Pancreas (tissue), 10 donors: ENCODE data around the gene GNAZ. TPM values are rescaled to one million over a fixed set of nuclear protein-coding genes. Genes with fewer than 3 reads are reported as not detected.
A peak's percentile ranks its signal among the peaks of the same experiment; 100 is the strongest.

ENCODE experiments used
- ATAC-seq, 4 donors: fragments of 200-7000 bp; cut with Tn5 transposase; one replicate each; pipeline versions ENCODE4 v1.8.0 to v1.9.1; 2020; ENCODE audit warnings: mild to moderate bottlenecking in 4 of 4, moderate library complexity in 4 of 4
- DNase-seq, 6 donors: peaks; one replicate each; pipeline ENCODE4 v3.0.0-alpha.2; 2020
- FAIRE-seq: peaks from 2 replicates; lab custom pipeline; 2012; peaks lifted over from hg19 to GRCh38; lab: Jason Lieb, UNC
- H3K27ac ChIP-seq, 4 donors: fragments of 200-600 bp; sonication (generic); 1 replicate in 3 of 4; 2 replicates in 1 of 4; pipeline versions ENCODE4 v1.5.0 to v1.8.0; 2020
- H3K27me3 ChIP-seq, 4 donors: fragments of 200-600 bp; one replicate each; pipeline ENCODE4 v1.8.0; 2021
- H3K36me3 ChIP-seq, 3 donors: fragments of 200-600 bp; sonication (generic) in 1 of 3; one replicate each; pipeline versions ENCODE4 v1.5.0 to v1.8.0; 2020 to 2021
- H3K4me1 ChIP-seq, 3 donors: fragments of 200-600 bp; one replicate each; pipeline ENCODE4 v1.8.0; 2021
- H3K4me3 ChIP-seq, 4 donors: fragments of 200-600 bp; sonication (generic) in 2 of 4; one replicate each; pipeline versions ENCODE4 v1.5.0 to v1.8.0; 2020 to 2021
- H3K9me3 ChIP-seq, 4 donors: fragments of 200-600 bp; one replicate each; pipeline ENCODE4 v1.8.0; 2021
- WGBS, 2 donors: extraction: QIAGEN DNeasy Blood & Tissue Kit; methylation state at CpG; one replicate each; pipeline ENCODE4 v1.1.7; 2013; 5-methylcytosine and 5-hydroxymethylcytosine counted together
- intact Hi-C, 3 donors: fragments of 100-400 bp; cut with DNase I; formaldehyde crosslinking; loops; one replicate each; pipeline versions ENCODE4 v1.11.1 to v1.14.2; 2022
- polyA plus RNA-seq, 2 donors: library from polyadenylated mRNA; stranded (reverse); fragments of 200-250 nt; gene quantifications; one replicate each; pipeline ENCODE4 v1.2.3, GENCODE V29; 2013
- total RNA-seq, 6 donors: library from RNA; stranded (reverse); fragmentation: NEBNext Ultra II Directional in 4 of 6; extraction: Animal tissue kit (Norgen Biotek cat#: 25700) in 4 of 6; gene quantifications; one replicate each; pipeline versions ENCODE4 v1.2.1 to v1.2.4, GENCODE V29; 2021 to 2023
- TF ChIP-seq, protein P1 (sequence below), 4 donors: fragments of 200-600 bp; sonication (generic) in 3 of 4; IDR thresholded peaks; one replicate each; pipeline versions ENCODE4 v1.5.0 to v1.8.0; 2021; ENCODE audit warnings: antibody characterized with exemption in 4 of 4
- donor health status: healthy with polysubstance abuse.
- donor health status: DM: no; HTN: no; CAD: no; lungs with moderate emphysema.
- donor health status: DM: no; HTN: no; CAD: no.
- donor health status: control.
- donor health status: control.
- donor health status: Bipolar disorder and iron deficiency.
- donor health status: DM: yes; HTN: yes; CAD: no.
- donor health status: DM: no; HTN: no; CAD: no.
- donor health status: DM: no; HTN: no; CAD: no.
- donor health status: DM: yes; HTN: yes; CAD: no.

The GNAZ gene
- total and polyA plus RNA-seq, 8 donors, result 0.88 to 9.7 (median 2.1) TPM

DNA sequence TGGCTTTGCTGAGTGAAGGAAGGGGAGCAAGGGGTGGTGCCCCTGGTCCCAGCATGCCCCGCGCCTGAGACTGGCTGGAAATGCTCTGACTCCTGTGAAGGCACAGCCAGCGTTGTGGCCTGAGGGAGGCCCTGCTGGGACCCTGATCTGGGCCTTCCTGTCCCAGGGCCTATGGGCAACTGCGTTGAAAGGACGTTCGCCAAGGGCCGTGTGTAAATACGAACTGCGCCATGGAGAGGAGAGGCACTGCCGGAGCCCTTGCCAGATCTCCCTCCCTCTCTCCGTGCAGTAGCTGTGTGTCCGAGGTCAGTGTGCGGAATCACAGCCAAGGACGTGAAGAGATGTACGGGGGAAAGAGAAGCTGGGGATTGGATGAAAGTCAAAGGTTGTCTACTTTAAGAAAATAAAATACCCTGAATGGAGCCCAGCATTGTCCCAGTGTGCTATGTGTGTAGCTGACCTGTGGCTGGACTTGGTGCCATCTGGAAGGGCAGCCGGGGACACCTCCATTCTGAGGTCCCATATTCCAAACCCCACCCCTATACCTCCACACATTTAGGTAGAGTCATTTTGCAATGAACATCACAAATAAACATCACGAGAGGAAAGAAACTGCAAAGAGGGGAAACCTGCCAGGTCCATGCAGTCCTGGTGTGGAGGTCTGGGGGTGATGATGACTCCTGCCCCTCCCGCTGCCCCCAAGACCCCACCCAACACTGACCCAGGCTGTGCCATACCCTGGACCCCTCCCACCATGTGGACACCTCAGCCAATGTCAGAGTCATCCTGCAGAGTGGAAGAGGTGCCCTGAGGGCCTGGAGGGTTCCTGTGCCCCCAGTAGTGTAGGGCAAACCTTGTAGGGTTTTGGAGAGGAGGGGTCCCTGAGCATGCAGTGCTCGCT is 54.5 kb downstream of the GNAZ start:
- Histone ChIP-seq H3K27ac (no peak overlapping the region), H3K36me3 (no peaks in the 10 kb centered on the region), H3K27me3 (no peaks in the 10 kb centered on the region), H3K9me3 (no peaks in the 10 kb centered on the region), H3K4me3 (no peak overlapping the region), H3K4me1 (peaks cover 0 to 5% (median 0%) of the 10 kb centered on the region in 3 donors)
- FAIRE-seq (no peak), DNase-seq (peak in 1 of 6 donors; percentile 34), ATAC-seq (no peak)
- TF ChIP-seq, protein P1, sequence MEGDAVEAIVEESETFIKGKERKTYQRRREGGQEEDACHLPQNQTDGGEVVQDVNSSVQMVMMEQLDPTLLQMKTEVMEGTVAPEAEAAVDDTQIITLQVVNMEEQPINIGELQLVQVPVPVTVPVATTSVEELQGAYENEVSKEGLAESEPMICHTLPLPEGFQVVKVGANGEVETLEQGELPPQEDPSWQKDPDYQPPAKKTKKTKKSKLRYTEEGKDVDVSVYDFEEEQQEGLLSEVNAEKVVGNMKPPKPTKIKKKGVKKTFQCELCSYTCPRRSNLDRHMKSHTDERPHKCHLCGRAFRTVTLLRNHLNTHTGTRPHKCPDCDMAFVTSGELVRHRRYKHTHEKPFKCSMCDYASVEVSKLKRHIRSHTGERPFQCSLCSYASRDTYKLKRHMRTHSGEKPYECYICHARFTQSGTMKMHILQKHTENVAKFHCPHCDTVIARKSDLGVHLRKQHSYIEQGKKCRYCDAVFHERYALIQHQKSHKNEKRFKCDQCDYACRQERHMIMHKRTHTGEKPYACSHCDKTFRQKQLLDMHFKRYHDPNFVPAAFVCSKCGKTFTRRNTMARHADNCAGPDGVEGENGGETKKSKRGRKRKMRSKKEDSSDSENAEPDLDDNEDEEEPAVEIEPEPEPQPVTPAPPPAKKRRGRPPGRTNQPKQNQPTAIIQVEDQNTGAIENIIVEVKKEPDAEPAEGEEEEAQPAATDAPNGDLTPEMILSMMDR (IDR thresholded peaks at IDR 0.05), result no peak
- 60 to 66% methylated on average over 19 of the region's 19 CpGs for WGBS, 2 donors
- intact Hi-C loops, result loop anchor here (5.0 to 10.0 kb wide), 3 partner anchors 168 to 270 kb away; no protein-coding TSS in a partner anchor

DNA sequence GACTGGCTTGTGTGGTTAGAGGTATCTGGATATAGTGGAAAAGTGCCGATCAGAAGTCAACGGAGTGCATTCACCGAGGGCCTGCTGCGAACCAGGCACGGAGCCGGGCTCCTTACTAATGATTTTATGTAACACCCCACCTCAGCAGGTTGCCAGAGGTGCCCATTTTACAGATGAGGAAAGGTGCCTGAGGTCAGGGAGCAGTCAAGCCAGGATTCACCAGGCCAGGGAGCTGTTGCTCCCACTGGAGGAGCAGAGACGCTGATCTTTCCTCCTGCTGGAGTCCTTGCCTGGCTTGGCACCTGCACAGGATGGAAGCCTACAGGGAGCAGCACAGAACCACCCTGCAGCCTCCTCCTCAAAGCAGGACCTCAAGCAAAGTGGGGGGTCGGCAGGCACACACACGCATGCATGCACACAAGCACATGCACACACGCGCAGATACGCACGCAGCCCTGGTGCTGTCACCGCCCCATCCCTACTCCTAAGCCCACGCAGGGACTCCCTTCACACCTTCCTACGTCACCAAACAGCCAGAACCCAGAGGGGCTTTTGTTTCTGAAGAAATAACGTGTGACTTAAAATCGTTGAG is 55.3 kb downstream of the GNAZ start:
- intact Hi-C loops, result loop anchor here (5.0 to 10.0 kb wide), 3 partner anchors 168 to 271 kb away; no protein-coding TSS in a partner anchor
- DNase-seq (no peak), FAIRE-seq (no peak), ATAC-seq (no peak)
- Histone ChIP-seq H3K4me3 (no peak overlapping the region), H3K27ac (no peak overlapping the region), H3K27me3 (no peaks in the 10 kb centered on the region), H3K4me1 (peaks cover 0 to 5% (median 0%) of the 10 kb centered on the region in 3 donors), H3K9me3 (no peaks in the 10 kb centered on the region), H3K36me3 (no peaks in the 10 kb centered on the region)
- 73 to 80% methylated on average over 18 of the region's 18 CpGs for WGBS, 2 donors
- TF ChIP-seq, protein P1 (IDR thresholded peaks at IDR 0.05), result no peak

DNA sequence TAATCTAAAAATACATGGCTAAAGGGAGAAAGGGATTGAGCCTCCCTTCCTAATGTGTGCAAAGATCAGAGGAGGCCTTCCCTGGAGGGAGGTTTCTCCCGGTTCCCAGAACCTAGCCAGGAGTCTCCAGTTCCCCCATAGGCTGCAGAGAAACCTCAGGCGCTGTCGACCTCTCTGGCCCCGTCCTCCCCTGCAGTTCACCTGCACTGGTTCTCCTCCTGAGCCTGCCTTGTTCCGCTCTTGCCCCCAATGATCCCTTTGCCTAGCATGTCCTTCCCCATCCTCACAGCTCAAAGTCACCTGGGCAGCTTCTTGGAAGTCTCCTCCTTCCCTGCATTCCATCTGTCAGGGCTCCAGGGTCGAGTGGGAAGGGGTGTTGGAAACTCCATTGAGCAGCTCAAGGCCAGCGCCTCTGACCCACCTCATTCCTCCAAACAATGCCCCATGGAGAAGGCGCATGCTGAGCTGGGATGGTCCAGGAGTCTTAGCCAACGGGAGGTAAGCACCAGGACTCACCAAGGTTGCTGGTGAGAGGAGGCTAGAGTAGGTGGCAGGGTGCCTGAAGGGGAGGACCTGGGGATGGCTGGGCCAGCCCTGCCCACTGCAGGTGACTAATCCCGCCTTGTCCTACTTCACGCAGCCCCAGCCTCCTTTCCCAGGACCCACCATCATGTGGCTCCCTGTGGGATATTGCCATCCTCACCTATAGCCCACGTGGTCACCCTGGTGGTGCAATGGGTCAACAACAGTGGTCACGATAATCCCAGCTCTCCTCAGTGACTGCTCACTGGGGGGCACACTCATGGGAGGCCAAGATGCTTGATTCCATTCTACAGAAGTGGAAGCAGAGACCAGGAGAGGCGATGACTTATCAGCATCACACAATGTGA is 56.1 kb downstream of the GNAZ start:
- TF ChIP-seq, protein P1 (IDR thresholded peaks at IDR 0.05), result no peak
- FAIRE-seq, result no peak
- ATAC-seq, result no peak

DNA sequence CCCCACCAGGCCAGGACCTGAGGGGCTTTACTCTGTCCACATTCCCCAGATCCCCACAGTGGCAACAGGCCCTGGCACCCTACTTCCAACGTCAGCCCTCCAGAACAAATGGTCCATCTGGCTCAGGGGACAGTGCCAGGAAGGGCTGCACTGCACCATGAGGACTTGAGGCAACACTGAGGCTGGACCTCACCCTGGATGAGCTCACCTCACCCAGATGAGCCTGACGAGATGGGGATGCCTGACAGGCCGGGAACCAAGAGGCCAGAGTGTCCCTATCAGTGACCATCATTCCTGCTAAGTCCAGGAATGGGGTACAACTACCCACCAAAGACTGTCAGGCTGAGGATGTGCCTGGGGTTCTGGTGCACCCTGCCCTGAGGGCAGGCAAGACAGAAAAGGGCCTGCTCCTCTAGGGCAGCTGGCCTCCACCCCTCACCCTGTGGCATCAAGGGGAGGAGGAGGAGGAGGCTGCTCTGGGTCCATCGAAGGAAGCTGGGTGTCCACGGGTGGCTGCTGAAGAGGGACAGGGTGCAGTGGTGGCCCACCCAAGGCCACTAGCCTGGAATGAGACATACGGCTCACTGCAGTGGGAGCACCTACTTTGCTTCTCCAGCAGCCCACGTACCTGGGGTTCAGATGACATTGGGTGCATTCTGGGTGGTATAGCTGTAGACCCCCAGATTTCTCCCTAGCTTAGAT is 56.9 kb downstream of the GNAZ start:
- H3K9me3 ChIP-seq, result no peaks in the 10 kb centered on the region
- TF ChIP-seq, protein P1 (IDR thresholded peaks at IDR 0.05), result no peak
- intact Hi-C loops, result loop anchor here (5.0 to 10.0 kb wide), 3 partner anchors 170 to 272 kb away; no protein-coding TSS in a partner anchor
- peaks cover 0 to 5% (median 0%) of the 10 kb centered on the region in 3 donors for H3K4me1 ChIP-seq
- no peaks in the 10 kb centered on the region for H3K27me3 ChIP-seq
- no peak overlapping the region for H3K4me3 ChIP-seq
- no peak overlapping the region for H3K27ac ChIP-seq
- DNase-seq (peak in 1 of 6 donors; percentile 37), ATAC-seq (no peak), FAIRE-seq (no peak)
- no peaks in the 10 kb centered on the region for H3K36me3 ChIP-seq
- 73 to 87% methylated on average over 7 of the region's 7 CpGs for WGBS, 2 donors

More for the DNA sequence above, 56.1 kb downstream of the GNAZ start:
- no peak overlapping the region for H3K4me3 ChIP-seq
- H3K4me1 ChIP-seq, result peaks cover 0 to 5% (median 0%) of the 10 kb centered on the region in 3 donors
- H3K36me3 ChIP-seq, result no peaks in the 10 kb centered on the region
- intact Hi-C loops, result loop anchor here (5.0 to 10.0 kb wide), 3 partner anchors 169 to 272 kb away; no protein-coding TSS in a partner anchor
- DNase-seq, result no peak
- no peaks in the 10 kb centered on the region for H3K9me3 ChIP-seq
- WGBS, 2 donors, result 62 to 74% methylated on average over 14 of the region's 14 CpGs
- H3K27me3 ChIP-seq, result no peaks in the 10 kb centered on the region
- no peak overlapping the region for H3K27ac ChIP-seq
